Activated CD8-positive, alpha-beta memory T cell treated with anti-CD3 and anti-CD28 coated beads, Interleukin-2, amount 50 U/mL, for 1 hour (primary cell): ENCODE results near the gene TCF4.

Experiments used
- DNase-seq: peaks from one replicate; pipeline ENCODE4 v3.0.0-alpha.2; 2020; ENCODE audit errors: extremely low read depth

TCF4 gene

GRCh38 chr18:55189972-55190371, 398.0 kb downstream of the TCF4 start:
- no peak for DNase-seq

GRCh38 chr18:55186588-55186987, 401.4 kb downstream of the TCF4 start:
- no peak for DNase-seq

- DNase-seq, result no peak
Observed at GRCh38 chr18:55185391-55185790, 402.6 kb downstream of the TCF4 start.

GRCh38 chr18:55179835-55180234, 408.2 kb downstream of the TCF4 start:
- no peak for DNase-seq

- no peak for DNase-seq
Observed at GRCh38 chr18:55179425-55179824, 408.6 kb downstream of the TCF4 start.

GRCh38 chr18:55173291-55173690, 414.7 kb downstream of the TCF4 start:
- no peak for DNase-seq
